GM21717 (cell line): ENCODE data around the gene SLC13A5.

Experiments
- ATAC-seq: cut with Tn5 transposase; IDR thresholded peaks from one replicate; pipeline ENCODE4 v1.9.1; 2021; ENCODE audit warnings: mild to moderate bottlenecking, moderate library complexity; ENCODE audit not compliant: unreplicated experiment

SLC13A5 gene

DNA sequence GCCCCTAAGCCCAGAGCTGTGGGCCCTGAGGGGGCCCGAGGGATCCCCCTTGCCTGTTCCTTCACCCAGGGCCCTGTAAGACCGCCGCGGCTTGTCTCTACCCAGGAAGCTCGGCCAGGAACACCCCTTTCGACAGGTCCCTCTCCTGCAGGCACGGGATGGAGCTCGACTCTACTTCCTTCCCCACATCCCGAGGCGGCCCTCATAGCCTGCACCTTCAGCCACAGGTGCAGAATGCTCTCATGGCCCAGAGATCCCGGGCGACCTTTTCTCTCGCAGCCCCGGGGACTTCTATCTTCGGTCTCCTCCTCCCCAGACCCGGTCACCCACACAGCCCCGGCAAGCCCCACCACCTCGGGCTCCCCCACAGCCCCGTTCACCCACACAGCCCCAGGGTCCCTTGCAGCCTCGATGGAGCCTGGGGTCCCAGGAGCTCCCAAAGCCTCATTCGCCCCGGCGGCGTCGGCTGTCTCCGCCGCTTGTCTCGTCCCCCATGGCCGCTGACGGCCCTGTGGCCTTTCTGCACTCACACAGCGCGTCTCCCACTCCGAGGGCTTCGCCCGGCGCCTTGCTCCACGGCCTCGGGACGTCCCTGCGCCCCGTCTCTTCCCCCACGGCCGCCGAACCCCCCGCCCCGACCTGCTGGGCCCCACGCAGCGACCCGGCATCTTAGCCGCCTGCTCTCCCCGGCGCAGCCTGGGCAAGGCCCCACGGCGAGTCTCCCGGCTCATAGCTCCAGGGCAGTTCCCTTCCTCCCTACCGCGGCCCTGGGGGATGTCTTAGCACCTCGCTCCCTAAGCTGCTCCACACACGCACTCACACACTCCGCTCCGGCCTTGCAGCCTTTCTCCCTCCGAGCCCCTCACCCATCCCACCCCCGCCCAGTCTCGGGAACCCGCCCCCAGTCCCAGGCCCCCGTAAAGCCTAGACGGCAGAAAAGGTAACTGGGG lies 73.3 kb downstream of the SLC13A5 start:
- ATAC-seq: no peak

DNA sequence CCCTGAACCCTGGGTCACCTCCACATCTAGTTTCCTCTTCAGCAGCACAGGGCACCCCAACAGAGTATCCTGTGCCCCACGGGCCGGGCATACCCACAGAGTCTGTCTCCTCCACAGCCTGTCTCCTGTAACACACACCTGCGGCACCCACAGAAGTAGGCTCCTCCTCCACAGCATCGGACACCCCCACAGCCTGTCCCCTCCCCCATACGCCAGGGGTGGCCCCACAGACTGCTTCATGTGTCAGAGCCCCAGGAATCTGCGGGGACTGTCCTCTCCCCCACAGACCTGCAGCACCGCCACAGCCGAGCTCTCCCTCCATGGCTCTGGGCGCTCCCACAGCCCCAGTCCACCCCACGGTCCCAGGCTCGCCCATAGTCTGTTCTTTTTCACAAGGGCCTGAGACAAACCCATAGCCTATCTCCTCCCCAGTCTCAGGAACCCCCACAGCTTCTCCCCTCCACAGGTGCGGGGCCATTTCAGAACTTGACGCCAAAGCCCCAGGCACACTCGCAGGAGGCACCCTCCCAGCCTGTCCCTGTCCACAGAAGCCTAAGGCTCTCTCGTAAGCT lies 74.1 kb downstream of the SLC13A5 start:
- ATAC-seq: no peak

DNA sequence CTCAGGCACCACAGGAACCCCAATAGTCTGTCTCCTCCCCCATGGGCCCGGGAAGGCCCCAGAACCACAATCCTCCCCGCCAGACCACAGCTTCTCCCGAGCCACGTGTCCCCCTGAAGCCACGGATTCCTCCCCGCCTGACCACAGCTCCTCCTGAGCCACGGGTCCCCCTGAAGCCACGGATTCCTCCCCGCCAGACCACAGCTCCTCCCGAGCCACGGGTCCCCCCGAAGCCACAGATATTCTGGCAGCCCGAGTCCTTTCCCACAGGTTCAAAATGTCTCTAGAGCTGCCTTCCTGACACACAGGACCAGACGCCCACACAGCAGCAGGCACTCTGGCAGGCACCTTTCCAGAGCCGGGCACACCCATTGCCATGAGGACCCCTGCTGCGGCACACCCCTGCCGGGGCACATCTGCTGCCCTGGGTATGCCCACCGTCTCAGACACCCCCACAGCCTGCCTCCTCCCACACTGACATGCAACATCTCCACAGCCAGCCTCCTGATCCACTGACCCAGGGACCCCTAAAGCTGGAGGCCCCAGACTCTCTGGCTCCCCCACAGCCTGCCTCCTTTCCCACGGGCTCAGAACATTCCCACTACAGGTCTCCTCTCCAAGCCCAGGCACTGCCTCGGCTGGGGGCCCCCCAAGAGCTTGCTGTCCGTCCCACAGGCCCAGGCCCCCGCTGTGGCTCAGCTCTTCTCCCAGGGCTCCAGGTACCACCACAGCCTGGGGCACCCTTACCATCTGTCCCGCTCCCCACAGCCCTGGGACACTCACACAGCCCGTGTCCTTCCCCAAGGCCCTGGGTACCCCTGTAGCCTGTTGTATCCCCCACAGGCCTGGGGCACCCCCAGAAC lies 74.9 kb downstream of the SLC13A5 start:
- ATAC-seq: no peak

DNA sequence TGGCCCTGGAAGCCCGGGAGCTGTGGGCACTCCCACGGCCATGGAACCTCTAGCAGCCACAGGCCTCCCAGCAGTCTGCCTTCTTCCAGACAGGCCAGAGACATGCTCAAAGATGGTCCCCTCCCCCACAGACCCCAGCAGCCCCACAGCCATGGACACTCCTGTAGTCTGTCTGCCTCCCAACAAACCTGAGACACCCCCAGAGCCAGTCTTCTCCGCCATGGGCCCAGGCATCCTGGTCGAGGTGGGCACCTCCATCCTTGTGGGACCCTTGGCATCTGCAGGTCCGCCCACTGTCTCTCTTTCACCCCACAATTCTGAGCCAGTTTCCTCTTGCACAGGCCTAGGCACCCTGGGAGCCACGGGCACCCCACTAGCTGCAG lies 75.7 kb downstream of the SLC13A5 start:
- no peak for ATAC-seq

DNA sequence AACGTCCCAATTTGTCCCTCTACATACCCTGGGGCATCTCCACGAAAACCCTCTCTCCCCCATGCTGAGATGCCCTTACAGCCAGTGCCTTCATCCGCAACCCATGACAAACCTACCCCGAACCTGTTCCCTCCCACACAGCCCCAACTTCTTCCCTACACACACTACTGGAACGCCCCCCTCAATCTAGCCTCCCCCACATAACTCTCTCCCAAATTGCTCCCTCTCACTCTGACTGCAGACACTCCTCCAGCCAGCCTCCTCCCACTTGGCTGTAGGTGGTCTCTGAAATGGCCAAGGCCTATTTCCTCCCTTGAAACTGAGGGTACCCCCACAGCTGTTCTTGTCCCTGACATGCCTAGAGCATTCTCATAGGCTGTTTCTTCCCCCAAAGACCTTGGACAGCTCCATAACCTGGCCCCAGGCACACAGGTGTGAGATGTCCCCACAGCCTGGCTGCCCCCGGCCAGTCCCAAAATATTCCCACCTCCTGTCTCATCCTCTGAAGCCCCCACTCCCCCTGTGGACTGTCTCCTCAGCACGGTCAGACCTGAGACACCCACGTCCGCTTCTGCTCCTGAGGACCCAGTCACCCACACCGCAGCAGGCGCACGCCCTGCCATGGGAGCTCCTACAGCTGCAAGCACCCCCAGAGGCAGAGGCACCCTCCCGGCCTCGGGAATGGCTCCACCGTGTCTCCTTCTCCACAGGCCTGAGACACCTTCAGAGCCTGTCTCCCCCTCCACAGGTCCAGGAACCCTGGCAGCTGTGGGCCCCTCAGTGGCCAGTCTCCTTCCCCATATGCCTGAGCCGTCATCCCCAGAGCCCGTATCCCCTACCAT lies 76.3 kb downstream of the SLC13A5 start:
- no peak for ATAC-seq

DNA sequence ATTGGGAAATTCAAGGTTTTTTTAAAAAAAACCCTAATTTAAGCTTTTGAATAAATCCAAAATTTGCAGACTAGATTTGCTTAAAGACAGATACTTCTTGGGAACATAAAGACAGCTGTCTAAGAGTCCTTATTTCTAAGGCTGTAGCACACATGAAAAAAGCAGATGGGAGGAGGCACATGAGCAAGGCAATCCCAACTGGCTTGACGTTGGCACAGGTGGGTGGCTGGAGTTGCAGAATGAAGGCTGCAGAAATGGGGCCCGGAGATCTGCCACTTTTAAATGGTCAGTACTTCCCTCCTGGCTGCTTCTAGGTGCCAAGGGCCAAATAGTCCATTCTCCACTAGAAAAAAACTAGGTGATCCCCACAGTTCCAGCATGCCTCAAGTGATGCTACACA lies 77.1 kb downstream of the SLC13A5 start:
- no peak for ATAC-seq
